Pancreas (tissue), 10 donors: ENCODE data around the gene MRPL19. TPM values are rescaled to one million over a fixed set of nuclear protein-coding genes. Genes with fewer than 3 reads are reported as not detected.

Experiments used
- ATAC-seq, 4 donors: fragments of 200-7000 bp; cut with Tn5 transposase; one replicate each; pipeline versions ENCODE4 v1.8.0 to v1.9.1; 2020; ENCODE audit warnings: mild to moderate bottlenecking in 4 of 4, moderate library complexity in 4 of 4
- DNase-seq, 6 donors: peaks; one replicate each; pipeline ENCODE4 v3.0.0-alpha.2; 2020
- FAIRE-seq: peaks from 2 replicates; lab custom pipeline; 2012; peaks lifted over from hg19 to GRCh38; lab: Jason Lieb, UNC
- H3K27ac ChIP-seq, 4 donors: fragments of 200-600 bp; sonication (generic); 1 replicate in 3 of 4; 2 replicates in 1 of 4; pipeline versions ENCODE4 v1.5.0 to v1.8.0; 2020
- H3K27me3 ChIP-seq, 4 donors: fragments of 200-600 bp; one replicate each; pipeline ENCODE4 v1.8.0; 2021
- H3K36me3 ChIP-seq, 3 donors: fragments of 200-600 bp; sonication (generic) in 1 of 3; one replicate each; pipeline versions ENCODE4 v1.5.0 to v1.8.0; 2020 to 2021
- H3K4me1 ChIP-seq, 3 donors: fragments of 200-600 bp; one replicate each; pipeline ENCODE4 v1.8.0; 2021
- H3K4me3 ChIP-seq, 4 donors: fragments of 200-600 bp; sonication (generic) in 2 of 4; one replicate each; pipeline versions ENCODE4 v1.5.0 to v1.8.0; 2020 to 2021
- H3K9me3 ChIP-seq, 4 donors: fragments of 200-600 bp; one replicate each; pipeline ENCODE4 v1.8.0; 2021
- CTCF ChIP-seq, 4 donors: fragments of 200-600 bp; sonication (generic) in 3 of 4; IDR thresholded peaks; one replicate each; pipeline versions ENCODE4 v1.5.0 to v1.8.0; 2021; ENCODE audit warnings: antibody characterized with exemption in 4 of 4
- WGBS, 2 donors: extraction: QIAGEN DNeasy Blood & Tissue Kit; methylation state at CpG; one replicate each; pipeline ENCODE4 v1.1.7; 2013; 5-methylcytosine and 5-hydroxymethylcytosine counted together
- intact Hi-C, 3 donors: fragments of 100-400 bp; cut with DNase I; formaldehyde crosslinking; loops; one replicate each; pipeline versions ENCODE4 v1.11.1 to v1.14.2; 2022
- polyA plus RNA-seq, 2 donors: library from polyadenylated mRNA; stranded (reverse); fragments of 200-250 nt; gene quantifications; one replicate each; pipeline ENCODE4 v1.2.3, GENCODE V29; 2013
- total RNA-seq, 6 donors: library from RNA; stranded (reverse); fragmentation: NEBNext Ultra II Directional in 4 of 6; extraction: Animal tissue kit (Norgen Biotek cat#: 25700) in 4 of 6; gene quantifications; one replicate each; pipeline versions ENCODE4 v1.2.1 to v1.2.4, GENCODE V29; 2021 to 2023
- donor health status: healthy with polysubstance abuse.
- donor health status: DM: no; HTN: no; CAD: no; lungs with moderate emphysema.
- donor health status: DM: no; HTN: no; CAD: no.
- donor health status: control.
- donor health status: control.
- donor health status: Bipolar disorder and iron deficiency.
- donor health status: DM: yes; HTN: yes; CAD: no.
- donor health status: DM: no; HTN: no; CAD: no.
- donor health status: DM: no; HTN: no; CAD: no.
- donor health status: DM: yes; HTN: yes; CAD: no.

The MRPL19 gene
- total and polyA plus RNA-seq, 8 donors: 7.5 to 28.5 (median 18.8) TPM

GRCh38 chr2:75627902-75628504, 18.6 kb upstream of the MRPL19 start:
- peak; percentile 73 to 87 (median 79) for TF ChIP-seq CTCF (IDR thresholded peaks at IDR 0.05)
- Histone ChIP-seq H3K27me3 (peaks cover 0 to 3% (median 0%) of the 10 kb centered on the region in 4 donors), H3K4me3 (no peak overlapping the region), H3K4me1 (peaks cover 0 to 9% (median 3%) of the 10 kb centered on the region in 3 donors), H3K9me3 (no peaks in the 10 kb centered on the region), H3K27ac (no peak overlapping the region), H3K36me3 (no peaks in the 10 kb centered on the region)
- 0 to 1% methylated on average over 4 of the region's 4 CpGs for WGBS, 2 donors
- intact Hi-C loops: no loop called here
- DNase-seq: peak; percentile 56 to 89 (median 80)
- peak; percentile 26 for FAIRE-seq
- ATAC-seq: peak; percentile 74 to 98 (median 92)

- H3K27ac ChIP-seq: no peak overlapping the region
- intact Hi-C loops: no loop called here
- DNase-seq (no peak), FAIRE-seq (no peak), ATAC-seq (peak in 3 of 4 donors; percentile 19 to 51 (median 33))
- no peak overlapping the region for H3K4me3 ChIP-seq
- WGBS, 2 donors: 69 to 73% methylated on average over 5 of the region's 5 CpGs
- peaks cover 0 to 3% (median 0%) of the 10 kb centered on the region in 4 donors for H3K27me3 ChIP-seq
- no peaks in the 10 kb centered on the region for H3K36me3 ChIP-seq
- no peak for TF ChIP-seq CTCF (IDR thresholded peaks at IDR 0.05)
- no peaks in the 10 kb centered on the region for H3K9me3 ChIP-seq
- H3K4me1 ChIP-seq: peaks cover 0 to 9% (median 3%) of the 10 kb centered on the region in 3 donors
Measured at GRCh38 chr2:75632091-75632701, 14.4 kb upstream of the MRPL19 start.

GRCh38 chr2:75632813-75633212, 13.8 kb upstream of the MRPL19 start:
- FAIRE-seq: no peak
- peak in 1 of 6 donors; percentile 32 for DNase-seq
- H3K27ac ChIP-seq: no peak overlapping the region

GRCh38 chr2:75633620-75634019, 13.0 kb upstream of the MRPL19 start:
- TF ChIP-seq CTCF (IDR thresholded peaks at IDR 0.05): no peak
- no peak for FAIRE-seq
- no peak for DNase-seq
- no peak overlapping the region for H3K4me3 ChIP-seq
- no peaks in the 10 kb centered on the region for H3K36me3 ChIP-seq
- peaks cover 0 to 3% (median 0%) of the 10 kb centered on the region in 4 donors for H3K27me3 ChIP-seq
- intact Hi-C loops: no loop called here
- H3K4me1 ChIP-seq: peaks cover 0 to 9% (median 3%) of the 10 kb centered on the region in 3 donors
- no peak for ATAC-seq
- WGBS, 2 donors: 57 to 73% methylated on average over 3 of the region's 3 CpGs
- no peaks in the 10 kb centered on the region for H3K9me3 ChIP-seq
- no peak overlapping the region for H3K27ac ChIP-seq

More at GRCh38 chr2:75632813-75633212, 13.8 kb upstream of the MRPL19 start:
- peaks cover 0 to 3% (median 0%) of the 10 kb centered on the region in 4 donors for H3K27me3 ChIP-seq
- H3K4me3 ChIP-seq: no peak overlapping the region
- TF ChIP-seq CTCF (IDR thresholded peaks at IDR 0.05): no peak
- peak in 1 of 4 donors; percentile 67 for ATAC-seq
- no peaks in the 10 kb centered on the region for H3K9me3 ChIP-seq
- intact Hi-C loops: no loop called here
- peaks cover 0 to 9% (median 3%) of the 10 kb centered on the region in 3 donors for H3K4me1 ChIP-seq
- 25 to 34% methylated on average over 1 of the region's 1 CpG for WGBS, 2 donors
- no peaks in the 10 kb centered on the region for H3K36me3 ChIP-seq

- Histone ChIP-seq H3K36me3 (no peaks in the 10 kb centered on the region), H3K9me3 (no peaks in the 10 kb centered on the region), H3K4me1 (peaks cover 0 to 9% (median 3%) of the 10 kb centered on the region in 3 donors), H3K27ac (no peak overlapping the region), H3K27me3 (no peaks in the 10 kb centered on the region), H3K4me3 (no peak overlapping the region)
- DNase-seq: no peak
- 44 to 99% methylated on average over 1 of the region's 1 CpG for WGBS, 2 donors
- TF ChIP-seq CTCF (IDR thresholded peaks at IDR 0.05): no peak
- intact Hi-C loops: no loop called here
- ATAC-seq: no peak
- FAIRE-seq: no peak
Measured at GRCh38 chr2:75634945-75635344, 11.6 kb upstream of the MRPL19 start.
